ENCODE data around the gene PIGP.
"Not testable (repeated sequence)": the region's sequence is repeated elsewhere in the genome, so short reads cannot be mapped to it uniquely, and the experiment has no call there.

The PIGP gene

GRCh38 chr21:37075214-37075770 lies 2.4 kb upstream of the PIGP start:
- no peak for DNase-seq

GRCh38 chr21:37074546-37074945 lies 1.7 kb upstream of the PIGP start:
- DNase-seq, result no peak

GRCh38 chr21:37074197-37074510 lies 1.3 kb upstream of the PIGP start:
- DNase-seq, result no peak

- no peak for DNase-seq
Observed at GRCh38 chr21:37073417-37074196, 736 bp upstream of the PIGP start.

GRCh38 chr21:37072274-37072987 lies 440 bp downstream of the PIGP start:
- DNase-seq, result peak; percentile 59

- no peak for DNase-seq
Observed at GRCh38 chr21:37071561-37072273, 1.2 kb downstream of the PIGP start.

GRCh38 chr21:37065561-37066177 lies 7.2 kb downstream of the PIGP start:
- DNase-seq, result no peak

- DNase-seq, result no peak
Observed at GRCh38 chr21:37064841-37065240, 8.0 kb downstream of the PIGP start.

GRCh38 chr21:37063433-37063832 lies 9.4 kb downstream of the PIGP start:
- no peak for DNase-seq

- no peak for DNase-seq
Observed at GRCh38 chr21:37062593-37062935, 10.3 kb downstream of the PIGP start.

- no peak for DNase-seq
Observed at GRCh38 chr21:37061926-37062592, 10.8 kb downstream of the PIGP start.

GRCh38 chr21:37060296-37060695 lies 12.6 kb downstream of the PIGP start:
- DNase-seq, result no peak

GRCh38 chr21:37059181-37059580 lies 13.7 kb downstream of the PIGP start:
- DNase-seq, result no peak

GRCh38 chr21:37058261-37058660 lies 14.6 kb downstream of the PIGP start:
- DNase-seq, result no peak

- DNase-seq, result no peak
Observed at GRCh38 chr21:37057614-37058013, 15.3 kb downstream of the PIGP start.

- no peak for DNase-seq
Observed at GRCh38 chr21:37055271-37055855, 17.5 kb downstream of the PIGP start.

- not testable (repeated sequence) for DNase-seq
Observed at GRCh38 chr21:37049741-37050140, 23.1 kb downstream of the PIGP start.

GRCh38 chr21:37047079-37047478 lies 25.8 kb downstream of the PIGP start:
- DNase-seq, result no peak

- DNase-seq, result no peak
Observed at GRCh38 chr21:37045556-37045955, 27.3 kb downstream of the PIGP start.

GRCh38 chr21:37045149-37045548 lies 27.7 kb downstream of the PIGP start:
- no peak for DNase-seq

- DNase-seq, result no peak
Observed at GRCh38 chr21:37044643-37045042, 28.2 kb downstream of the PIGP start.

GRCh38 chr21:37043818-37044217 lies 29.1 kb downstream of the PIGP start:
- DNase-seq, result no peak

Measured in activated T-cell treated with anti-CD3 and anti-CD28 coated beads for 4 hours (primary cell).